ENCODE results near the gene ERLEC1. TPM values are rescaled to one million over a fixed set of nuclear protein-coding genes. Genes with fewer than 3 reads are reported as not detected.
A peak's percentile ranks its signal among the peaks of the same experiment; 100 is the strongest.
"Not testable (repeated sequence)": the region's sequence is repeated elsewhere in the genome, so short reads cannot be mapped to it uniquely, and the experiment has no call there.

The ERLEC1 gene
- 10 to 100 TPM; 22.2 to 22.8 TPM for total RNA-seq

- peak within 1 kb of the TSS; percentile 94 for H3K27ac Mint-ChIP-seq
Measured at GRCh38 chr2:53786705-53787613, at the start of gene ERLEC1, which contains the start of gene ASB3. Gene ERLEC1 (plus strand): TSS chr2:53787044. CDS start chr2:53787211, 167 bp downstream. Gene ASB3 (minus strand): TSS chr2:53786953. CDS start chr2:53765572, 21,381 bp downstream.

GRCh38 chr2:53737091-53737490 is 49.8 kb upstream of the ERLEC1 start:
- no peak overlapping the region for H3K4me3 Mint-ChIP-seq
- H3K9me3 Mint-ChIP-seq = no peaks in the 10 kb centered on the region
- H3K27ac Mint-ChIP-seq = no peak overlapping the region
- H3K36me3 Mint-ChIP-seq = peaks cover 32% of the 10 kb centered on the region
- H3K27me3 Mint-ChIP-seq = no peaks in the 10 kb centered on the region
- DNase-seq (no peak), ATAC-seq (ENCODE audit: low read depth) (no peak)
- H3K4me1 Mint-ChIP-seq = no peaks in the 10 kb centered on the region
- POLR2A ChIA-PET = no interaction called here

More at GRCh38 chr2:53786705-53787613, at the start of gene ERLEC1, which contains the start of gene ASB3:
- H3K4me1 Mint-ChIP-seq = peaks cover 24% of the 10 kb centered on the region
- H3K9me3 Mint-ChIP-seq = no peaks in the 10 kb centered on the region
- H3K36me3 Mint-ChIP-seq = peaks cover 7% of the 10 kb centered on the region
- peak; percentile 90 for DNase-seq
- POLR2A ChIA-PET = interaction anchor here (3.4 kb wide), 1 partner anchor 19 kb away, joined by 46 read pairs; the partner anchor contains the start of gene CHAC2
- no peaks in the 10 kb centered on the region for H3K27me3 Mint-ChIP-seq
- H3K4me3 Mint-ChIP-seq = peak within 1 kb of the TSS; percentile 99
- ATAC-seq (ENCODE audit: low read depth) = peak; percentile 94

GRCh38 chr2:53739032-53739431 is 47.8 kb upstream of the ERLEC1 start:
- ATAC-seq (ENCODE audit: low read depth) = no peak
- H3K27ac Mint-ChIP-seq = no peak overlapping the region
- peaks cover 33% of the 10 kb centered on the region for H3K36me3 Mint-ChIP-seq
- POLR2A ChIA-PET = no interaction called here
- no peak overlapping the region for H3K4me3 Mint-ChIP-seq
- H3K4me1 Mint-ChIP-seq = peaks cover 2% of the 10 kb centered on the region
- DNase-seq = no peak
- no peaks in the 10 kb centered on the region for H3K9me3 Mint-ChIP-seq
- no peaks in the 10 kb centered on the region for H3K27me3 Mint-ChIP-seq

- peaks cover 2% of the 10 kb centered on the region for H3K4me1 Mint-ChIP-seq
- DNase-seq (no peak), ATAC-seq (ENCODE audit: low read depth) (no peak)
- H3K4me3 Mint-ChIP-seq = no peak overlapping the region
- no peak overlapping the region for H3K27ac Mint-ChIP-seq
- POLR2A ChIA-PET = interaction anchor here (0.6 kb wide), 1 partner anchor 704 kb away, joined by 3 read pairs; no protein-coding TSS in a partner anchor
- H3K36me3 Mint-ChIP-seq = peaks cover 24% of the 10 kb centered on the region
- H3K27me3 Mint-ChIP-seq = no peaks in the 10 kb centered on the region
- H3K9me3 Mint-ChIP-seq = no peaks in the 10 kb centered on the region
Measured at GRCh38 chr2:53740170-53740569, 46.7 kb upstream of the ERLEC1 start.

GRCh38 chr2:53744395-53745065 is 42.3 kb upstream of the ERLEC1 start:
- POLR2A ChIA-PET = no interaction called here
- Mint-ChIP-seq H3K4me1 (peaks cover 2% of the 10 kb centered on the region), H3K27me3 (no peaks in the 10 kb centered on the region), H3K9me3 (no peaks in the 10 kb centered on the region), H3K27ac (no peak overlapping the region), H3K36me3 (peaks cover 37% of the 10 kb centered on the region), H3K4me3 (no peak overlapping the region)
- no peak for DNase-seq
- ATAC-seq (ENCODE audit: low read depth) = no peak

- no peak for ATAC-seq (ENCODE audit: low read depth)
- Mint-ChIP-seq H3K27me3 (no peaks in the 10 kb centered on the region), H3K4me1 (peaks cover 1% of the 10 kb centered on the region), H3K36me3 (peaks cover 31% of the 10 kb centered on the region), H3K27ac (no peak overlapping the region), H3K9me3 (no peaks in the 10 kb centered on the region), H3K4me3 (no peak overlapping the region)
- DNase-seq = no peak
- POLR2A ChIA-PET = no interaction called here
Measured at GRCh38 chr2:53750041-53750768, 36.6 kb upstream of the ERLEC1 start.

GRCh38 chr2:53751728-53752127 is 35.1 kb upstream of the ERLEC1 start:
- ATAC-seq (ENCODE audit: low read depth) (no peak), DNase-seq (no peak)
- Mint-ChIP-seq H3K4me1 (peaks cover 1% of the 10 kb centered on the region), H3K4me3 (no peak overlapping the region), H3K9me3 (no peaks in the 10 kb centered on the region), H3K27me3 (no peaks in the 10 kb centered on the region), H3K27ac (no peak overlapping the region), H3K36me3 (peaks cover 30% of the 10 kb centered on the region)
- POLR2A ChIA-PET = no interaction called here

- no peaks in the 10 kb centered on the region for H3K27me3 Mint-ChIP-seq
- POLR2A ChIA-PET = no interaction called here
- DNase-seq (no peak), ATAC-seq (ENCODE audit: low read depth) (no peak)
- peaks cover 34% of the 10 kb centered on the region for H3K36me3 Mint-ChIP-seq
- no peak overlapping the region for H3K27ac Mint-ChIP-seq
- H3K4me3 Mint-ChIP-seq = no peak overlapping the region
- H3K4me1 Mint-ChIP-seq = peaks cover 1% of the 10 kb centered on the region
- no peaks in the 10 kb centered on the region for H3K9me3 Mint-ChIP-seq
Measured at GRCh38 chr2:53752385-53752784, 34.5 kb upstream of the ERLEC1 start.

GRCh38 chr2:53753041-53753440 is 33.8 kb upstream of the ERLEC1 start:
- POLR2A ChIA-PET = no interaction called here
- ATAC-seq (ENCODE audit: low read depth) = no peak
- Mint-ChIP-seq H3K27me3 (no peaks in the 10 kb centered on the region), H3K36me3 (peaks cover 33% of the 10 kb centered on the region), H3K4me1 (peaks cover 1% of the 10 kb centered on the region), H3K4me3 (no peak overlapping the region), H3K9me3 (no peaks in the 10 kb centered on the region), H3K27ac (no peak overlapping the region)
- no peak for DNase-seq

GRCh38 chr2:53755121-53755520 is 31.7 kb upstream of the ERLEC1 start:
- POLR2A ChIA-PET = no interaction called here

GRCh38 chr2:53756644-53757043 is 30.2 kb upstream of the ERLEC1 start:
- H3K4me1 Mint-ChIP-seq = peaks cover 1% of the 10 kb centered on the region
- DNase-seq (no peak), ATAC-seq (ENCODE audit: low read depth) (no peak)
- H3K27ac Mint-ChIP-seq = no peak overlapping the region
- no peak overlapping the region for H3K4me3 Mint-ChIP-seq
- POLR2A ChIA-PET = no interaction called here
- no peaks in the 10 kb centered on the region for H3K27me3 Mint-ChIP-seq
- peaks cover 26% of the 10 kb centered on the region for H3K36me3 Mint-ChIP-seq
- H3K9me3 Mint-ChIP-seq = no peaks in the 10 kb centered on the region

More at GRCh38 chr2:53755121-53755520, 31.7 kb upstream of the ERLEC1 start:
- ATAC-seq (ENCODE audit: low read depth) = no peak
- peaks cover 1% of the 10 kb centered on the region for H3K4me1 Mint-ChIP-seq
- no peak overlapping the region for H3K27ac Mint-ChIP-seq
- no peaks in the 10 kb centered on the region for H3K27me3 Mint-ChIP-seq
- DNase-seq = no peak
- no peak overlapping the region for H3K4me3 Mint-ChIP-seq
- no peaks in the 10 kb centered on the region for H3K9me3 Mint-ChIP-seq
- peaks cover 28% of the 10 kb centered on the region for H3K36me3 Mint-ChIP-seq

GRCh38 chr2:53757206-53757605 is 29.6 kb upstream of the ERLEC1 start:
- H3K27ac Mint-ChIP-seq; ATAC-seq (ENCODE audit: low read depth); POLR2A ChIA-PET; H3K4me3 Mint-ChIP-seq; H3K27me3 Mint-ChIP-seq; DNase-seq; H3K9me3 Mint-ChIP-seq; H3K4me1 Mint-ChIP-seq: not testable (repeated sequence)
- H3K36me3 Mint-ChIP-seq = peaks cover 26% of the 10 kb centered on the region

- Mint-ChIP-seq H3K27me3 (no peaks in the 10 kb centered on the region), H3K9me3 (no peaks in the 10 kb centered on the region), H3K4me3 (no peak overlapping the region), H3K36me3 (peaks cover 13% of the 10 kb centered on the region), H3K4me1 (peaks cover 22% of the 10 kb centered on the region), H3K27ac (no peak overlapping the region)
- POLR2A ChIA-PET = no interaction called here
- DNase-seq = no peak
- ATAC-seq (ENCODE audit: low read depth) = no peak
Measured at GRCh38 chr2:53765767-53766166, 21.1 kb upstream of the ERLEC1 start.
